Fibroblast of lung (primary cell): ENCODE data around the gene TICRR.
A peak's percentile ranks its signal among the peaks of the same experiment; 100 is the strongest.

Experiments used
- CTCF ChIP-seq, 2 donors: IDR thresholded peaks in 1 of 2; conservative IDR thresholded peaks in 1 of 2; 1 replicate in 1 of 2; 2 replicates in 1 of 2; pipeline ENCODE4 v1.5.1; 2011 to 2012; ENCODE audit warnings: low read length in 2 of 2, control low read depth in 1 of 2, inconsistent platforms in 1 of 2, low read depth in 1 of 2, mild to moderate bottlenecking in 1 of 2
- EZH2 ChIP-seq: IDR thresholded peaks from 2 replicates; pipeline ENCODE4 v1.5.1; 2012; ENCODE audit warnings: low read length, control low read depth, mild to moderate bottlenecking; ENCODE audit errors: missing control alignments

GRCh38 chr15:89662893-89663626 is 87.8 kb downstream of the TICRR start:
- TF ChIP-seq CTCF (conservative IDR thresholded peaks at IDR 0.05 in 1 of 2, IDR thresholded peaks at IDR 0.05 in 1 of 2; ENCODE audit: low read depth in 1 of 2, low read length in 2 of 2) (peak in 1 of 2 donors; percentile 6), EZH2 (no peak)
